ENCODE data around the gene PRIM2. TPM values are rescaled to one million over a fixed set of nuclear protein-coding genes. Genes with fewer than 3 reads are reported as not detected.
"Not testable (repeated sequence)": the region's sequence is repeated elsewhere in the genome, so short reads cannot be mapped to it uniquely, and the experiment has no call there.

PRIM2 gene
- total RNA-seq, 1 donor from 2014 or later, result 3.7 TPM

DNA sequence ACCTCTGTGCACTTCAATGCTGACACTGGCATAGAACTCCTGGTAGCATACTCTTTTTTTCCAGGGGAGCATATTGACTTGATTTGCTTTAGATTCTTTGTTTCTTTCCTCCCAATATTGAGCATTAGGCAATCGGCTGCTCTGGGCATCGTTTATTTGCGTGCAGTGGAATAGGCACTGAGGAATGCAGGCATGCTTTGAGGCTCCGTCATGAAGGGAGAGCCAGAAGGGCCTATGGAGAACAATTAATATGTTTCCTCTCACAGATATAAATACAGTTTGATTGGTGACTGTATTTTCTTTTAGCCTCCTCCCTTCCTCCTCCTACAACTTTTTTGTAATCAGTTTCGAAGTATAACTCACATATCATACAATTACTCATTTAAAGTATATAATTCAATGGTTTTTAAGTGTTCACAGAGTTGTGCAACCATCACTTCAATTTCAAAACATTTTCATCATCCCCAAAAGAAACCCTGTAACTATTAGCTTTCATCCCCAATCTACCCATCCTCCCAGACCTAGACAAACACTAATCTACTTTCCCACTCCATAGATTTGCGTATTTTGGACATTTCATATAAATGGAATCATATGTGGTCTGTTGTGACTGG lies 157.5 kb downstream of the PRIM2 start:
- DNase-seq (ENCODE audit: low spot score); intact Hi-C loops (cut with DNase I): not testable (repeated sequence)

GRCh38 chr6:57475656-57476055 lies 158.2 kb downstream of the PRIM2 start:
- intact Hi-C loops (cut with DNase I); DNase-seq (ENCODE audit: low spot score): not testable (repeated sequence)

GRCh38 chr6:57480194-57480593 lies 162.8 kb downstream of the PRIM2 start:
- intact Hi-C loops (cut with DNase I); DNase-seq (ENCODE audit: low spot score): not testable (repeated sequence)

- intact Hi-C loops (cut with DNase I); DNase-seq (ENCODE audit: low spot score): not testable (repeated sequence)
Observed at GRCh38 chr6:57481121-57481520, 163.7 kb downstream of the PRIM2 start.

DNA sequence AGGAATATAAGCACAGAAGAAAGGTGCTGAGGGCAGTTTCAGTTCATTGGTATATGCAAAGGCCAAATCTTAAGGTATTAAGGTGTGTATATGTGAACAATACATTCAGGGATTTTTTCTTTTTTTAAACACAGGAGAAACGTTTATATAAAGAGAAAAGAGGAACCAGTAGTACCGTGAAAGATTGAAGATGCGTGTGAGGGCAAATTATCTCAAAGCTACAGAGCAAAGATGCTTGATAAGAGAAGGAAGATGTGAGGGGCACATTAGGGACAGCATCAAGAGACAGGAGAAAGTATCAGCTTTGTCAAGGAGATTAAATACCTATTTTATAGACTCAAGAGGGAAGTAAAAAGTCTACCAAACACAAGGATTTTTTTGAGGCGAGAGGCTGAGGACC lies 165.0 kb downstream of the PRIM2 start:
- DNase-seq (ENCODE audit: low spot score); intact Hi-C loops (cut with DNase I): not testable (repeated sequence)

- DNase-seq (ENCODE audit: low spot score); intact Hi-C loops (cut with DNase I): not testable (repeated sequence)
Observed at GRCh38 chr6:57486494-57487081, 169.2 kb downstream of the PRIM2 start.

DNA sequence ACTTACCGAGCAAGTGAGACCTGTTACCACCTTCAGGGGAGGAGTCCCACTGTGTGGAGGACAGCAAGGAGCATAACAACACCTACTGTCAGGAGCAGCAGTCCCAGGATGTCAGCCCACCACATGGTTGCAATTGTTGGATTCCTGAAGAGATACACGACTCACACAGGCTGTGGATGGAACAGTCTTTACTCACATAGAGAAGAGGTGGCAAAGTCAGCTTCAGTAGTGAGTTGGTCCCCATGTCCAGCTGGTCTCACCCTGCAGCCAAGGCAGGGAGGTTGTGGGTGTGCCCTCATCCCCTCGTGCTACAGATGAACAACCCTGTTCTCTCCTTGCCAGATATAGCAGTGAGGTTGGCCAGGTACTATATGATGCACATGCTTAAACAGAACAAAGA lies 171.1 kb downstream of the PRIM2 start:
- DNase-seq (ENCODE audit: low spot score); intact Hi-C loops (cut with DNase I): not testable (repeated sequence)

DNA sequence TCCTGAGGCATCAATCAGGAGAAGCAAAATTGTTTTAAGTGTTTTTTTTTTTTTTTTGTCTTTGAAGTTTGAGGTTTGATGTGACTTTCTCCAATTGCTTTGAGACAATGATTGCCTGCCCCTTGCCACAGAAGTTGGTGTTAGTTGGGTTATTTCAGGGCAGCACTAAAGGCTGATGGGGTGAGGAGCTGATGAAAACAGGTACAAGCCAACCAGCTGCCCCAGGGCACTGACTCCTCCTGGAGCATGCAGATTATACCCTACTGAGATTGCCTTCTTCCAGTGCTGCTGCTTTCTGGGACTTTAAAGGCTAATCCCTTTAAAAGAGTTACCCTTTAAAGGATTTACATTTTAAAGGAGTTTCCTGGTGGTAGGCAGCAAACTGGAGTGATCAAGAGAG lies 172.5 kb downstream of the PRIM2 start:
- DNase-seq (ENCODE audit: low spot score); intact Hi-C loops (cut with DNase I): not testable (repeated sequence)

GRCh38 chr6:57491795-57492194 lies 174.4 kb downstream of the PRIM2 start:
- DNase-seq (ENCODE audit: low spot score); intact Hi-C loops (cut with DNase I): not testable (repeated sequence)

- intact Hi-C loops (cut with DNase I); DNase-seq (ENCODE audit: low spot score): not testable (repeated sequence)
Observed at GRCh38 chr6:57496251-57496650, 178.8 kb downstream of the PRIM2 start.

- intact Hi-C loops (cut with DNase I); DNase-seq (ENCODE audit: low spot score): not testable (repeated sequence)
Observed at GRCh38 chr6:57500368-57501021, 183.1 kb downstream of the PRIM2 start.

GRCh38 chr6:57502387-57502786 lies 185.0 kb downstream of the PRIM2 start:
- intact Hi-C loops (cut with DNase I); DNase-seq (ENCODE audit: low spot score): not testable (repeated sequence)

GRCh38 chr6:57505251-57505650 lies 187.8 kb downstream of the PRIM2 start:
- DNase-seq (ENCODE audit: low spot score), result not testable (repeated sequence)

DNA sequence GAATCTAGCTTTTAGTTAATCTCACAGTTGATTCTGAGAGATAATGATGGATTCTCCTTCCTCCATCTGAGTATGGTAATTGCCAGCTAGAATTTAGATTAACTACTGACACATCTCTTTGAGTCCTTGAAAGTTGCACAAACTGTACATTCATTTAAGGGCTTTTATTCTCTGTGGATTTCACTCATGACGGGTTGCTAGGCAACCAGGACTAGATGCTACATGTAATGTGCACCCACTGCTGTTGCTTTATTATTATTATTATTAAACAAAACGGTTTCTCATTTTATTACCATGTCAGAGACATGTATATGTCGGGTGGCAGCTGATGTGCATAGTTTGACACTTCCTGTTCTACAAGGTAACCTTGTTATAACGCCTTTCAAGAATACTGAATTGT lies 193.0 kb downstream of the PRIM2 start:
- DNase-seq (ENCODE audit: low spot score); intact Hi-C loops (cut with DNase I): not testable (repeated sequence)

More at GRCh38 chr6:57505251-57505650, 187.8 kb downstream of the PRIM2 start:
- intact Hi-C loops (cut with DNase I), result not testable (repeated sequence)

DNA sequence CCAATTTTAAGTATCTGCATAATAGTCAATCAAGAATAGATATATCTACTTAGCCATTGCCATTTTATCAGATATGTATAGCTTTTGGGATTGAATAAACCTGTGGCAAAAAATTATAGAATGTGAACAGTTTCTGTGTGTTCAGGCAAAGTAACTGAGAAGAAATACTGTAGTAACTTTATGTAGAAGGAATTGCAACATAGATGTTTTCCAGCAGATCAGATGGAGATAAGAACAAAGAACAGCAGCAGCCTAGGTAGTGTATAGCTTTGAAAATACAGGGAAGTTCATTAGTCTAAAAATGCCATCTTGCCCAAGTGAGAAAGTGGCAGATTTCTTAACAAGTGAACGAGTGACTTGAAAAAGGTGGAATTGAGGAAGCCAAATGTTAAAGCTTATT lies 197.7 kb downstream of the PRIM2 start:
- intact Hi-C loops (cut with DNase I), result not testable (repeated sequence)

DNA sequence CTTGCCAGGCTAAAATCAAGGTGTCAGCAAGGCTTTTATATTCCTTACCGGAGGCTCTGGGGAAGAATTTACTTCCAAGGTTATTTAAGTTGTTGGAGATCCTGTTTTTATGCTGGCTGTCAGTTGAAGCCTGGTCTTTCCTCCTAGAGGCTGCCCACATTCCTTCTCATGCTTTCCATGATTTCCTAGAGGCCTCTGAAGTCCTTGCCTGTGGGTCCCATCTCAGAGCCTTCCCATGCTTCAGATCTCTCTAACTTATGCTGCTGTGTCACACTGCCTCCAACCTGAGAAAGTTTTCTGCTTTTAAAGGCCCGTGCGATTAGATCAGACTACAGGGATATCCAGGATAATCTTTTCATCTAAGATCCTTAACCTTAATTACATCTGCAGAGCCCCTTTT lies 198.4 kb downstream of the PRIM2 start:
- intact Hi-C loops (cut with DNase I); DNase-seq (ENCODE audit: low spot score): not testable (repeated sequence)

More for the DNA sequence above, 197.7 kb downstream of the PRIM2 start:
- DNase-seq (ENCODE audit: low spot score), result not testable (repeated sequence)

- intact Hi-C loops (cut with DNase I); DNase-seq (ENCODE audit: low spot score): not testable (repeated sequence)
Observed at GRCh38 chr6:57516776-57517175, 199.3 kb downstream of the PRIM2 start.

DNA sequence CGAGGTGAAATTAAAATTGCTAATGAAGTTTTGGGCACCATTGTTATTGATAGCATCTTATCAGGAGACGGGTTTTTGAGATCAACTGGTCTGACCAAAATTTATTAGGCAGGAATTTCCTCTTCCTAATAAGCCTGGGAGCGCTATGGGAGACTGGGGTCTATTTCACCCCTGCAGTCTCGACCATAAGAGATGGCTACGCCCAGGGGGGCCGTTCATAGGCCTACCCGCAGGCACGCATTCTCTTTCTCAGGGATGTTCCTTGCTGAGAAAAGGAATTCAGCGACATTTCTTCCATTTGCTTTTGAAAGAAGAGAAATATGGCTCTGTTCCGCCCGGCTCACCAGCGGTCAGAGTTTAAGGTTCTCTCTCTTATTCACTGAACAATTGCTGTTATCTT lies 201.8 kb downstream of the PRIM2 start:
- intact Hi-C loops (cut with DNase I); DNase-seq (ENCODE audit: low spot score): not testable (repeated sequence)

- DNase-seq (ENCODE audit: low spot score); intact Hi-C loops (cut with DNase I): not testable (repeated sequence)
Observed at GRCh38 chr6:57521085-57521484, 203.7 kb downstream of the PRIM2 start.

- intact Hi-C loops (cut with DNase I); DNase-seq (ENCODE audit: low spot score): not testable (repeated sequence)
Observed at GRCh38 chr6:57523221-57523620, 205.8 kb downstream of the PRIM2 start.

Measured in cardiac septum (tissue), 1 donor.